ENCODE data around the gene COPS7B.

GRCh38 chr2:231764760-231765159 is 21.5 kb upstream of the COPS7B start:
- TF ChIP-seq, protein P1, sequence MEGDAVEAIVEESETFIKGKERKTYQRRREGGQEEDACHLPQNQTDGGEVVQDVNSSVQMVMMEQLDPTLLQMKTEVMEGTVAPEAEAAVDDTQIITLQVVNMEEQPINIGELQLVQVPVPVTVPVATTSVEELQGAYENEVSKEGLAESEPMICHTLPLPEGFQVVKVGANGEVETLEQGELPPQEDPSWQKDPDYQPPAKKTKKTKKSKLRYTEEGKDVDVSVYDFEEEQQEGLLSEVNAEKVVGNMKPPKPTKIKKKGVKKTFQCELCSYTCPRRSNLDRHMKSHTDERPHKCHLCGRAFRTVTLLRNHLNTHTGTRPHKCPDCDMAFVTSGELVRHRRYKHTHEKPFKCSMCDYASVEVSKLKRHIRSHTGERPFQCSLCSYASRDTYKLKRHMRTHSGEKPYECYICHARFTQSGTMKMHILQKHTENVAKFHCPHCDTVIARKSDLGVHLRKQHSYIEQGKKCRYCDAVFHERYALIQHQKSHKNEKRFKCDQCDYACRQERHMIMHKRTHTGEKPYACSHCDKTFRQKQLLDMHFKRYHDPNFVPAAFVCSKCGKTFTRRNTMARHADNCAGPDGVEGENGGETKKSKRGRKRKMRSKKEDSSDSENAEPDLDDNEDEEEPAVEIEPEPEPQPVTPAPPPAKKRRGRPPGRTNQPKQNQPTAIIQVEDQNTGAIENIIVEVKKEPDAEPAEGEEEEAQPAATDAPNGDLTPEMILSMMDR (IDR thresholded peaks at IDR 0.05): no peak
- no peak for TF ChIP-seq POLR2A (IDR thresholded peaks at IDR 0.05)
